HS-27A (cell line): ENCODE results near the gene TMC8.
"Not testable (repeated sequence)": the region's sequence is repeated elsewhere in the genome, so short reads cannot be mapped to it uniquely, and the experiment has no call there.

ENCODE experiments used
- DNase-seq: peaks from one replicate; pipeline ENCODE4 v3.0.0-alpha.2; 2012; ENCODE audit warnings: low read depth, missing footprints

TMC8 gene

GRCh38 chr17:78130437-78131101 is at the start of gene TMC8:
Gene TMC8 (plus strand): TSS chr17:78130771. CDS start chr17:78131589, 818 bp downstream.
- no peak for DNase-seq

- no peak for DNase-seq
These were observed 49.0 kb upstream of the TMC8 start for GRCh38 chr17:78081551-78081950.

- not testable (repeated sequence) for DNase-seq
These were observed 48.2 kb upstream of the TMC8 start for GRCh38 chr17:78082355-78082872.

- DNase-seq, result no peak
These were observed 47.6 kb upstream of the TMC8 start for GRCh38 chr17:78082988-78083387.

GRCh38 chr17:78086740-78087139 is 43.8 kb upstream of the TMC8 start:
- no peak for DNase-seq

GRCh38 chr17:78088529-78088928 is 42.0 kb upstream of the TMC8 start:
- no peak for DNase-seq

GRCh38 chr17:78089576-78090281 is 40.8 kb upstream of the TMC8 start:
- DNase-seq, result no peak

GRCh38 chr17:78092794-78093324 is 37.7 kb upstream of the TMC8 start:
- no peak for DNase-seq

GRCh38 chr17:78095035-78095434 is 35.5 kb upstream of the TMC8 start:
- DNase-seq, result no peak

GRCh38 chr17:78096093-78096492 is 34.5 kb upstream of the TMC8 start:
- no peak for DNase-seq

GRCh38 chr17:78101112-78101511 is 29.5 kb upstream of the TMC8 start:
- no peak for DNase-seq

GRCh38 chr17:78101542-78101941 is 29.0 kb upstream of the TMC8 start:
- no peak for DNase-seq

GRCh38 chr17:78103311-78103710 is 27.3 kb upstream of the TMC8 start:
- no peak for DNase-seq

GRCh38 chr17:78104540-78104941 is 26.0 kb upstream of the TMC8 start:
- DNase-seq, result no peak

- no peak for DNase-seq
These were observed 25.5 kb upstream of the TMC8 start for GRCh38 chr17:78105101-78105500.

- no peak for DNase-seq
These were observed 25.0 kb upstream of the TMC8 start for GRCh38 chr17:78105551-78105950.

- DNase-seq, result no peak
These were observed 24.4 kb upstream of the TMC8 start for GRCh38 chr17:78106211-78106610.

GRCh38 chr17:78107457-78107856 is 23.1 kb upstream of the TMC8 start:
- no peak for DNase-seq

- no peak for DNase-seq
These were observed 22.4 kb upstream of the TMC8 start for GRCh38 chr17:78107976-78108725.

- no peak for DNase-seq
These were observed 21.7 kb upstream of the TMC8 start for GRCh38 chr17:78108726-78109488.

GRCh38 chr17:78109489-78109761 is 21.1 kb upstream of the TMC8 start:
- no peak for DNase-seq
